AG09319 (cell line): Measurements from ENCODE around the gene SPAG4.

Source experiments
- DNase-seq: peaks from one replicate; pipeline ENCODE4 v3.0.0-alpha.2; 2010; ENCODE audit warnings: low read depth; ENCODE audit errors: extremely low read depth
- CTCF ChIP-seq: IDR thresholded peaks from 2 replicates; pipeline ENCODE4 v1.5.1; 2011; ENCODE audit warnings: low read depth, mild to moderate bottlenecking, inconsistent platforms, low read length, moderate library complexity

Gene SPAG4

GRCh38 chr20:35579196-35579595 is 36.4 kb upstream of the SPAG4 start:
- no peak for TF ChIP-seq CTCF
- DNase-seq, result no peak

- DNase-seq, result no peak
- TF ChIP-seq CTCF, result no peak
These were observed 33.5 kb upstream of the SPAG4 start for GRCh38 chr20:35582131-35582530.

- DNase-seq, result no peak
- TF ChIP-seq CTCF, result no peak
These were observed 32.8 kb upstream of the SPAG4 start for GRCh38 chr20:35582741-35583404.

- no peak for DNase-seq
- no peak for TF ChIP-seq CTCF
These were observed 31.7 kb upstream of the SPAG4 start for GRCh38 chr20:35583636-35584560.

GRCh38 chr20:35586751-35587425 is 28.7 kb upstream of the SPAG4 start:
- no peak for DNase-seq
- TF ChIP-seq CTCF, result no peak

GRCh38 chr20:35587436-35587835 is 28.2 kb upstream of the SPAG4 start:
- no peak for DNase-seq
- no peak for TF ChIP-seq CTCF

- no peak for DNase-seq
- no peak for TF ChIP-seq CTCF
These were observed 27.2 kb upstream of the SPAG4 start for GRCh38 chr20:35588397-35588796.
